Stimulated activated CD8-positive, alpha-beta memory T cell treated with anti-CD3 and anti-CD28 coated beads, Interleukin-2, amount 100 ng/mL, for 48 hours (primary cell): ENCODE results near the gene IRF7.

Experiments
- DNase-seq, 2 donors: peaks; one replicate each; pipeline ENCODE4 v3.0.0-alpha.2; 2020; ENCODE audit warnings: low read depth in 2 of 2

IRF7 gene

DNA sequence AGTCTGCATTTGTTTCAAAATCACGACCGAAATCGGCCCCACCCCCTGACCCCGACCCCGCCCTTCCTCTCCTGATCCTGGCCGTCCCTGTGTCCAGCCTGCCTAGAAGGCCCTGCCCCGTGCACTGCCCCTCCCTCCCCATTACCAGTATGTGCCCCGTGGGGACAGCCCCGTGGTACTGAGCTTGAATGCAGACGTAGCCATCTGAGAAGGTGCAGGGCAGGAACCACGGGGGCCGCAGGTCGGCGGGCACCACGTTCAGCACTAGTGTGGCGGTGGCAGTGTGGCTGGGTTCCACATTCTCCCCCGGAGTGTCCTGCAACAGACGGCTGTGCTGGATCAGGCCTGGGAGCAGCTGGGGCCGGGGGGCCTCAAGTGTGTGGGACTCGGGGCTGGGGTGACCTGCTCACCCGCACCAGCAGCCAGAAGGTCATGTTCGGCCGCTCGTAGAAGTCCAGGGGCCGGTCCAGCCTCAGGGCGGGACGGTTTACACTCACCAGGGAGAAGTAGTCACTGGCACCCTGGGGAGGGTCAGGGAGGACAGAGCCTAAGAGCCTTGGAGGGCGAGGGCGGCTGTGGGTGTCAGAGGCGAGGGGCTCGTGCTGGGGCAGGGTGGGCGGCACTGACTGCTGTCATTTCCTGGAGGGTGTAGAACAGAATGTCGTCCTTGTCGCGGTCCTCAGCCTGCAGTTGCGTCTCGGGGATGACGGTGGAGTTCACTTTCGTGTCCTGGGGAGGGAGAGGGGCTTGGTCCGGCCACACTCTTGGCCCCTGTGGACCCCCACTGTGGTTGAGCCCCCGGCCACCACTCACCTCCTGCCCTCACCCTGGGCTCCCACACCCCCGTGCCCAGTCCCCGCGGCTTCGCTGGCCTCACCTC, 5.4 kb upstream of the IRF7 start:
- no peak for DNase-seq

DNA sequence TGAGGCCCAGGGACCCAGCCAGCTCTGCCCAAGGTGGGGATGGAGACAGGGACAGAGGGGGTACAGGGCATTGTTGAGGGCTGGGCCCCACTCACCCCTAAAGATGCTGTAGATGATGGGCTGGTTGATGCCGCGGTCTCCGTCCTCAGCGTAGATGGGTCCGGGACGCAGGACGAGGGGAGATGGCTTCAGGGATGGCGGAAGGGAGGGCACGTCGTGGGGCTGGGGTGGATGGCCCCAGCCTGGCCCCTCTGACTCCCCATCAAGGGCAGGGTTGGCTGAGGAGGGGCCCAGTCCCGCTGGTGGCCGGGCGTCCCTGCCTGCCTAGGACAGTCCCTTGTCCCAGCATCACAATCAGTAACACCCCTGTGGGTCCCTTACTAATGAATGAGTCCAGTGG, 4.5 kb upstream of the IRF7 start:
- DNase-seq, result no peak

DNA sequence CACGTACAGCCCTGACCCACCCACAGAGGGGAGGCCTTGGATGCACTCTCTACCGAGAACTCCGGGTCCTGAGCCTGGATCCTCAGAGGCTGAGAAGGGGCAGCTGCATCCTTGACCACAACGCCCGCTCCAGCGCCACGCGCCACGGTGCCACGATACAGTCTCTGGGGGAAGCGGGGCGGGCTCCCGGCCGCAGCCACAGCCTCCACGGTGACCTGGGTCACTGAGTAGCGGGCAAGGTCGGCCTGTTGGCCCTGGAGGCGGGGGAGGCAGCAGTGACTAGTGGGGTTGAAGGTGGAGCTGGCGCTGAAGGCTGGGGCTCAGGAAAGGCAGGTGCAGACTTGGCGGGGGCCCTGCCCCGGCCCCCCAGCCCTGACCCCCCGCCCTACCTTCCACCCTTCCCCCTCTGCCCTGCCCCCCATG, 3.9 kb upstream of the IRF7 start:
- no peak for DNase-seq

DNA sequence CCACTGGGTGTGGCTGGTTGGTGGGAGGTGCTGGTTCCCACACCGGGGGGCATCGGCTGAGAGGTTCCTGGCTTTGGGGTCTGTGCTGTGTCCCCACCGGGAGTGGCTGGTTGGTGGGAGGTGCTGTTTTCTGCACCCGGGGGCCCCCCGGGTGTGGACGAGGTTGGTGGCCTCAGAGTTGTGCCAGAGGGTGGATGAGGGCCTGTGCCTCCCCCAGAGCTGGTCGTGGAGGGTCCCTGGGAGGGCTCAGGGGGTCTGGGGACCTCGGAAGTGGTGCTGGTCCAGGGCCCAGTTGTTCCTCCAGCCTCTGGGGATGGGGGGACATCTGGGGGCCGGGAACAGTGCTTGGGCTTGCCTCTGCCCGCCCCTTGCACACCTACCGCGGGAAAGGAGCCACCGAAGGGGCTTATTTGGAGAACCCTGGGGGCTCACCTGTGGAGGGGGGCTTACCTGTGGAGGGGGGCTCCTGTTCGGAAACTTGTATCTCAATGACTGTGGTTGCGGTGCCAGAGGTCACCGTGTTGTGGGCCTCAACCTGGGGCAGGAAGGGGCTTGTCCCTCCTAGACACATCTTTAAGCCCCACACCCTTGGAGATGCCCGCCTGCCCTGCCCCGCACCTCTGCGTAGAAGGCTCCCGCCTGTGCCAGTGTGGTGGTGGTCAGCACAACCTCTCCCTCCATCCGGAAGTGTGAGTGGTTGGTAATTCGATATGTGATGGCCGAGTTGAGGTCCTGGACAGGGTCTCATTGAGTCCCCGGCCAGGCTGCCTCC, 3.3 kb upstream of the IRF7 start:
- no peak for DNase-seq

DNA sequence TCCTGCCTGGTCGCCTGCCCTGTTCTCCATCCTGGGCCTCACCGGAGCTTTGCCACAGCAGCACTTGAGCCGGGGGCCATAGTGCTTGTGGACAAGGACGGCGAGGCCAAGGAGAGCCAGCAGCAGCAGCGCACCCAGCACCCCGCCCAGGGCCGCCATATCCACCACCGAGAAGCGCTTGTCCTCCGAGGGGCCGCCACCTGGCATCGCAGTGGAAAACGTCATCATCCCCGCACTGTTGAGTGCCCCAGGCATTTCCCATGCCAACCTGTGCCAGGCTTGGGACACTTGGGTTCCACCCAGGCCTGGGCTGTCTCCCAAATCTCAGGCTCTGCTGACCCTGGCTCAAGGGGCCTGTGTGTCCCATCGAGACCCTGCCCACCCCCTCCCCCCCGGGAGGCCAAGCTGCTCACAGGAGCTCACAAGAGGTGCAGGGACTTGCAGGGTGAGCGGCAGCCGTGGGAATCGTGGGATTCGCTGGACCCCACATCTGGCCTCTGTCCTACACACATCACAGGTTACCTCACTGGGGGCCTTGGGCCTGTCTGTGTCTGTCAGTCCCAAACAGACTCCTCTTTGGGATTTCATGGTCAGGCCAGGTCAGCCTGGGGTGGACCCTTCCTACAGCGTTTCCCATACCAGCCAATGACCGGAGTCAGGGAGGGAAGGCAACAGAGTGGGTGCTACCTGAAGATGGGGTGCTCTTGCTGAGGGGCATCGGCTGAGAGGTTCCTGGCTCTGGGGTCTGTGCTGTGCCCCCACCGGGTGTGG, 2.3 kb upstream of the IRF7 start:
- no peak for DNase-seq

DNA sequence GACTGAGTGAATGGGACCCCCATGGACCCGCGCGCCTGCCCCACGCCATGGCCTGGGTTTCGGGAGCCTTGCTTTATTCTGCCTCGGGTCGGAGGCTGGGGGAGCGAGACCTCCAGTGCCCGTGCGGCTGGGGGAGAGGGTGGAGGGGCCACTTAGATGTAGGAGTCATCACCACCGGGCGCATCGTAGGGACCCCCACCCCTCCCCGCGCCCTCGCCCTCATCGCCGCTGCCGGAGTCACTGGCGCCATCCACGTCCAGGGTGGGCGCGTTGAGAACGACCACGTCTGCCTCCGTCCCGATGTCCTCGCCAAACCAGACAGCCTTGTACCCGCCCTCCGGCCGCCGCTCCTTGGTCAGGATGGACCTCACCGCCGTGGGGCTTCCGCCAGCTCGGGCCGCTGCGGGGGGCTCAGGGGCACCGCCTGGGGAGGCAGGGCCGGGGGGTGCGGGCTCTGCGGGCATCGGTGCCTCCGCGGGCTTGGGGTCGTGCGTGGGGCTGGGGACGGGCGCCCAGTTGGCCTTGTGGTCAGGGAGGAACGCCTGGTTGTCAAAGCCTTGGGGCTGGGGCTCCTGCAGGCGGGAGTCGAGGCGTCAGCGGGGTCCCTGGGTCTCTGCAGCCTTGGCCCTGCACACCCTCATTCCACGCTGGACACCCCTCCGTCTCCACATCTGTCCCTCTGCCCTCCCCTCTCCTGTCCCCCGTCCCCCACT, 1.6 kb upstream of the IRF7 start:
- no peak for DNase-seq

DNA sequence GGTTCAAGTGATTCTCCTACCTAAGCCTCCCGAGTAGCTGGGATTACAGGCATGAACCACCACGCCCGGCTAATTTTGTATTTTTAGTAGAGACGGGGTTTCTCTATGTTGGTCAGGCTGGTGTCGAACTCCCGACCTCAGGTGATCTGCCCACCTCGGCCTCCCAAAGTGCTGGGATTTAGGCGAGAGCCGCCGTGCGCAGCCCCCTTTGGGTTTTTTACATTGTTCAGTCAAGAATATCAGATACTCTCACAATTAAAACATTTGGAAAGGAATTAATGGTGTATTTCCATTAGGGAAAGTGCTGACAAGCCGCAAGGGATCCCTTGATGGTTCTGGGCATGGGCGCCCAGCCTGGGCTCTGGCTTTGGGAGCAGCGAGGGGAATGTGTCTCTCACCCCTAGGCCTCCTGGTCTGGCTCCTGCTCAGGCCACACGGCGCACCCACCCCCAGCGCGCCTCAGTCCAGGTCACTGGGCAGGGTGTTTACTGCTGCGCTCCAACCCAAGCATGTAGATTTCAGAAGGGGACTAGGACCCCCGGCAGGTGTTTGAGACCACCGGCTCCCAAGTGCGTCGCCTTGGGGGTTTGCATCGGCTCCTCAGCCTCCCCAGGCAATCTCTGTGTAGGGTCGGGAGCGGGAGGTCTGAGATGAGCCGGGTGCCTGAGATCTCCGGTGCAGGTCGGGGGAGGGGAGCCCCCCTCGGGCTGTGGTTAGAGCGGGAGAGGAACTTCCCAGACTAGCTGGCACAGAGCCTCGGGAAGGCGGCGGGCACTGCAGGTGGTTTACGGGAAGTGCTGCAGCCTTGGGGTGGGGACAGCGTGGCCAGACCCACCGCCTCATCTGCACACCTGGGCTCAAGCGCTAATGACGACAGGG, 809 bp upstream of the IRF7 start:
- DNase-seq, result no peak

DNA sequence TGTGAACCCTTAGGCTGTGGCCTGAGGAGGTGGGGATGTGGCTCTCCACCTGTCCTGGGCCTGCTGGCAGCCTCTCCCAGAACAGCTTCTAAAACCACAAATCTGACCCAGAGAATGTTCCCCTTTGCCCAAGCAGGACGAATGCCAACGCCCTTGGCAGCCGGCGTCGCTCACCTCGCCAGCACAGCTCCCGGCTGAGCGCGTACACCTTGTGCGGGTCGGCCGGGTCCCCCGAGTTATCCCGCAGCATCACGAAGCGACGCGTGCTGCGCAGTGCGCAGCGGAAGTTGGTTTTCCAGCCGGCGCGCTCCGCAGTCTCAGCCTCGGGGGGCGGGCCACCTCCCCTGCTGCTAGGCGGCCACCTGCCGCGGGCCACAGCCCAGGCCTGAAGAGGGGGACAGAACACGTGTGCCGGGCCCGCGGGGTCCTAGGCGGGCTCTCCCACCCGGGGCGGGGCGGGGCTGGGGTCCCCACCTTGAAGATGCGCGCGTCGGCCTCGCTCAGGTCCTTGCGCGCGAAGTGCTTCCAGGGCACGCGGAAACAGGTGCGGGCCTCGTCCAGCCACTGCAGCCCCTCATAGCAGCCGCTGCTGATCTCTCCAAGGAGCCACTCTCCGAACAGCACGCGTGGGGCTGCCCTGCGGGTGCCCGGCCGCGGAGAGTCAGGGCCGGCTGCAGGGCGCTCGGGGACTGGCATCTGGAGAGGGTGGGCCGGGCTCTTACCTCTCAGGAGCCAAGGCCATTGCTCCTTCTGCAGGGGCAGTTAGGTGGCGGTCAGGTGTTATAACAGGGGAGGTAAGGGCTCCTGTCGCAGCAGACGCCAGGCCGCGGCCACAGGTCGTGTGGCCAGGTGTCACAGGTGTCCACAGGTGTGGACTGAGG, 887 bp downstream of the IRF7 start:
- DNase-seq, result no peak

DNA sequence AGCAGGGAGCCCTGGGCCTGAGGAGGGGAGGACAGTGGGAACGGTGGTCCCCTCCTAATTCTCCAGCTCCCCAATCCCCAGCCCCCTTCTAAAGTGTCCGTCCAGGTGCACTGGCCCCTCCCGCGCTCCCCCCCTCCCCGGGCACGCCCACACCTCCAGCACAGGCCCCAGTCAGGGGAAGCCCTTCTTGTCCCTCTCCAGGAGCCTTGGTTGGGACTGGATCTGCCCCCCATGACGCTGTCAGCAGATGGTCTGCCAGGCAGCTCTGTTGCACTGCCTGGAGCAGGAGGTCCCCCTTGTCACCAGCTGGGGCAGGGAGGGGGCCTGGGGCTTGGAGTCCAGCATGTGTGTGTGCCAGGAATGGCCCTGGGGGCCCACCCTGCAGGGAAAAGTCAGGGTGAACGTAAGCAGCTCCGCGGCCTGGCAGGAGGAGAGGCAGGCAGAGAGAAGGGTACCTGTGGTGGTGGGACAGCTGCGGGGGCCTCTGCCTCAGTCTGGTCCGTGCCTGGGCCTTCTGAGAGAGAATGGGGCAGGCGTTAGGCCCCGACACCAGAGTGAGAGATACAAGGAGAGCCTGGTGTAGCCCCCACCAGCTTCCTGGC, 1.6 kb downstream of the IRF7 start:
- DNase-seq, result no peak

DNA sequence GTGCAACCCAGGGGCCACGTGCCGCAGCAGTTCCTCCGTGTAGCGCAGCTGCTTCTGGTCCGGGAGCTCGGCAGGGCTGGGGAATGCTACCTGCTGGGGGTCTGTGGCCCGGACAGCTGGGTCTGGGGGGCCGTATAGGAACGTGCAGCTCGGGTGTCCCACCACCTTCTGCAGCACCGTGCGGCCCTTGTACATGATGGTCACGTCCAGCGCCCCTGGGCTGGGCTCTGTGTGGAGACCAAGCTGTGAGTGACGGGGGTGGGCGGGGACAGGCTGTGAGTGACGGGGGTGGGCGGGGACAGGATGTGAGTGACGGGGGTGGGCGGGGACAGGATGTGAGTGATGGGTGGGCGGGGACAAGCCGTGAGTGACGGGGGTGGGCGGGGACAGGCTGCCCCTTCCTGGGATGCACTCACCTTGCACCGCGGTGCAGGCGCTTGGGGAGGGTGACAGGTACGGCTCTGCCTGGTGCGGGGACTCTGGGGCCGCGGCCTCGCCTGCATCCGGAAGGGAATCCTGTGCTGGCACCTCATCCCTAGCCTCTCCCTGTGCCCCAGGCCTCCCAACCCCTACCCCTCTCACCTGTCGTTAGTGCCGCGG, 2.3 kb downstream of the IRF7 start:
- peak; percentile 73 to 83 for DNase-seq

DNA sequence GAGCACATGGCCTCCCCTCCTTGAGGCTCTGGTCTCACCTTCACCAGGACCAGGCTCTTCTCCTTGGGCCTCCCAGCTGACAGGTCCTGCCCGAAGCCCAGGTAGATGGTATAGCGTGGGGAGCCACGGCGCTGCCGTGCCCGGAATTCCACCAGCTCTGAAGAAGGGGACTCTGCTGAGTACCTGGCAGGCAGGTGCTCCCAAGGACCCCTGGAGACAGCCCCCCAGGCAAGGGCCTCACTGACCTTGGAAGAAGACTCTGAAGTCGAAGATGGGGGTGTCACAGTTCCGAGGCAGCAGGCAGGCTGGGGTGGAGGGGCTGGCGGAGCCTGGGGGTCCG, 2.8 kb downstream of the IRF7 start:
- no peak for DNase-seq

DNA sequence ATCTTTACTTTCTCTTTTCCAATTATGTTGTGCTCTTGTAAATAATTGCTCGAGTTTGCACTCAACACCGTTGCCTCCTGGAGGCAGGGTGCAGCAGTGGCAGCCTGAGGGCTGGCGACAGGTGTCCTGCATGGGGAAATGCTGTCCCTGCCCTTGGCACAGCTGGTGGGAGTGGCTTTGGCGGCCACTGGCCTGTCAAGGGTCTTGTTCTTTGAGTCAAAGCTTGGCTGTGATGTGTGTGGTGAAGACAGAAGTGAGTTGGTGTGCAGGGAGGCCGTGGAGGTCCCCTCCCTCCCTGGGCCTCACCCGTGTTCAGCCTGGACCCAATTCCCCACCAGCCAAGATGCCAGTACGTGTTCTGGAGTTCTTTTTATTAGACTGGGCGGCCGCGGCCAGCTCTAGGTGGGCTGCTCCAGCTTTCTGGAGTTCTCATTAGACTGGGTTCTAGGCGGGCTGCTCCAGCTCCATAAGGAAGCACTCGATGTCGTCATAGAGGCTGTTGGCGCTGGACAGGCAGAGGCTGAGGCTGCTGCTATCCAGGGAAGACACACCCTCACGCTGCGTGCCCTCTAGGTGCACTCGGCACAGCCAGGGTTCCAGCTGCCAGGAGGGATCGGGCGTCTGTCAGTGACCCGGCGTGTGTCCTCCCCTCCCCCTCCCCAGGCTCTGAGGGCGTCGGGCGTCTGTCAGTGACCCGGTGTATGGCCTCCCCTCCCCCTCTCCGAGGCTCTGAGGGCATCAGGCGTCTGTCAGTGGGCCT, 3.4 kb downstream of the IRF7 start:
- DNase-seq, result no peak

DNA sequence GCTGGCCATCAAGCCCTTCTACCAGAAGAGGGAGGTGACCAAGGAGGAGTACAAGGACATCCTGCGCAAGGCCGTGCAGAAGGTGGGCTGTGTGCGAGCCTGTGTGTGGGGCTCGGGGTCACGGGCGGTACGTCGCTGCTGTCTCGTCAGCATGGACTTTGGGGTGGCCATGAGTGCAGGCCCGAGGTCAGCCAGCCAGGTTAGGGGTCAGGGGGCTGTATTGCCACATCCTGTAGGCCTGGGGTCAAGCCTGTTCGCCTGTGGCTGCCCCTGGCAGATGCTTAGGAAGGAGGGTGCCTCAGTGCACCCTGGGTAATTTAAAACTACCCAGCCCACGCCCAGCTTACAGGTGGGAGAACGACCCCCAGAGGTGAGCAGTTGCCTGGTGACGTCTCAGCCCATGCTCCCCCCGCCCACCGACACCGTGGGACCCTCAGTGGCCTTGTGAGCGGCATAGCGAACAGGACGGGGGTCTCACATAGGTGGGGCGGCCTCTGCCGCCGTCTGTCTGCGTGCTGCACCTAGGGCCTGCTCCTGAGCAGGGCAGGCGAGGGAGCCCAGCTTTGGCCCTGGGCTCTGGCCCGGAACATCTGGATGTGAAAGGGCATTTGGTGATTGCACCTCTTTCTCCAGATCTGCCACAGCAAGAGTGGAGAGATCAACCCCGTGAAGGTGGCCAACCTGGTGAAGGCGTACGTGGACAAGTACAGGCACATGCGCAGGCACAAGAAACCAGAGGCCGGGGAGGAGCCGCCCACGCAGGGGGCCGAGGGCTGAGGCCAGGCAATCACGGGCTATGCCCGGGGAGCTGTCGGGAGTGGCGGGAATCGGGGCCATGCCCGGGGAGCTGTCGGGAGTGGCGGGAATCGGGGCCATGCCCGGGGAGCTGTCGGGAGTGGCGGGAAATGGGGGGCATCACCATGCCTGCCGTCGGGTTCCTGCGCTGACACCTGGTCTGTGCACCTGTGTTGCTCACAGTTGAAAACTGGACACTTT, 4.5 kb downstream of the IRF7 start:
- DNase-seq, result no peak

DNA sequence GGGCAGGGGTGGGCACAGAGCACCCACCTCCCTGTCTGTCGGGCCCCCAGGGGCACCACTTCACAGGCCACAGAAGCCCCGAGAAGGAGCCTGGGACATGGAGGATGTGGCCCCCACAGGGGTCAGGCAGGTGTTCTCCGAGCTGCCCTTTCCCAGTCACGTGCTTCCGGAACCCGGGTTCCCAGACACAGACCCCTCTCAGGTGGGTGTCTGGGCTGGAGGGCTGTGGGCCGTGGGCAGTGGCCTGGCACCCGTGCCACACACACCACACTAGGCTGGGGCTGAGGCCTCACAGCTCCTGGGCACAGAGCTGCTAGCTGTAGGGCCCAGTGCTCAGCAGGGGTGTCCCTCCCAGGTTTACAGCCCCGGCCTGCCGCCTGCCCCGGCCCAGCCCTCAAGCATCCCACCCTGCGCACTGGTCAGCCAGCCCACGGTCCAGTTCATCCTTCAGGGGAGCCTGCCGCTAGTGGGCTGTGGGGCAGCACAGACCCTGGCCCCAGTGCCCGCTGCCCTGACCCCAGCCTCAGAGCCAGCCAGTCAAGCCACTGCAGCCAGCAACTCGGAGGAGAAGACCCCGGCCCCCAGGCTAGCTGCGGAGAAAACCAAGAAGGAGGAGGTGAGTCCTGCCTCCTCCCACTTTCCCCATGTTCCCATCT, 5.5 kb downstream of the IRF7 start:
- no peak for DNase-seq

DNA sequence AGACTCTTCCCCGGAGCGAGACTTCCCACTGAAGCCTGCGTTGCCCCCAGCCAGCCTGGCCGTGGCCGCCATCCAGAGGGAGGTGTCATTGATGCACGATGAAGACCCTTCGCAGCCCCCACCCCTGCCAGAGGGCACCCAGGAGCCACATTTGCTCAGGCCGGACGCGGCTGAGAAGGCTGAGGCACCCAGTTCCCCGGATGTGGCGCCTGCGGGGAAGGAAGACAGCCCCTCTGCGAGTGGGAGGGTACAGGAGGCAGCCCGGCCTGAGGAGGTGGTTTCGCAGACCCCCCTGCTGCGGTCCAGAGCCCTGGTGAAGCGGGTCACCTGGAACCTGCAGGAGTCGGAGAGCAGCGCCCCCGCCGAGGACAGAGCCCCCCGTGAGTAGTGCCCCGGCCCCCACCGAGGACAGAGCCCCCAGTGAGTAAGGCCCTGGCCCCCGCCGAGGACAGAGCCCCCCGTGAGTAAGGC, 6.4 kb downstream of the IRF7 start:
- no peak for DNase-seq

DNA sequence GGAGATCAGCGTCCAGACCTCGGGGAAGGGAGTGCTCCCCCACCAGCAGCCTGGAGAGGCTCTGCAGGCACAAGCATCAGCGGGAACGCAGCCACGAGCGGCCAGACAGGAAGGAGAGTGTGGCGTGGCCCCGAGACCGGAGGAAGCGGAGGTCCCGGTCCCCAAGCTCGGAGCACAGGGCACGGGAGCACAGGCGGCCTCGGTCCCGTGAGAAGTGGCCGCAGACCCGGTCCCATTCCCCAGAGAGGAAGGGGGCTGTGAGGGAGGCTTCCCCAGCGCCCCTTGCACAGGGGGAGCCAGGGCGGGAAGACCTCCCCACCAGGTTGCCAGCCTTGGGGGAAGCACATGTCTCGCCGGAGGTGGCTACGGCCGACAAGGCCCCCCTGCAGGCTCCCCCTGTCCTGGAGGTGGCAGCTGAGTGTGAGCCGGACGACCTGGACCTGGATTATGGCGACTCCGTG, 6.9 kb downstream of the IRF7 start:
- no peak for DNase-seq
